Measurements from ENCODE around the gene DNMBP.
"Not testable (repeated sequence)": the region's sequence is repeated elsewhere in the genome, so short reads cannot be mapped to it uniquely, and the experiment has no call there.

The DNMBP gene

DNA sequence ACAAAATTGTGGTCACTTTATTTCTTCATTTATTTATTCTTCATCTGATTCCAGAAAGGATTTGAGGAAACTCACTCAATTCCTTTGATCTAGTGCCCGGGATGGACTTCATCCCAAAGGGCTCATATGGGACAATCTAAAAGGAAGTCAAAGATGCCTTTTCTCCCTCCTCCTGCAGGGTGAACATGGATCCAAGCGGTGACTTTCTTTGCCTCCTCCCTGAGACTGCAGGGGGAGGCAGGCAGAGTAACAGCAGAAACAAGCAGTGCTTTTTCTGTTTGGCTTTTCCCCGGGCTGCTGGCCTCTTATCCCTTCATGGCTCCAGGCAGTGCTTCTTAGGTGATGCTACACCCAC is 10.0 kb upstream of the DNMBP start:
- DNase-seq = no peak

DNA sequence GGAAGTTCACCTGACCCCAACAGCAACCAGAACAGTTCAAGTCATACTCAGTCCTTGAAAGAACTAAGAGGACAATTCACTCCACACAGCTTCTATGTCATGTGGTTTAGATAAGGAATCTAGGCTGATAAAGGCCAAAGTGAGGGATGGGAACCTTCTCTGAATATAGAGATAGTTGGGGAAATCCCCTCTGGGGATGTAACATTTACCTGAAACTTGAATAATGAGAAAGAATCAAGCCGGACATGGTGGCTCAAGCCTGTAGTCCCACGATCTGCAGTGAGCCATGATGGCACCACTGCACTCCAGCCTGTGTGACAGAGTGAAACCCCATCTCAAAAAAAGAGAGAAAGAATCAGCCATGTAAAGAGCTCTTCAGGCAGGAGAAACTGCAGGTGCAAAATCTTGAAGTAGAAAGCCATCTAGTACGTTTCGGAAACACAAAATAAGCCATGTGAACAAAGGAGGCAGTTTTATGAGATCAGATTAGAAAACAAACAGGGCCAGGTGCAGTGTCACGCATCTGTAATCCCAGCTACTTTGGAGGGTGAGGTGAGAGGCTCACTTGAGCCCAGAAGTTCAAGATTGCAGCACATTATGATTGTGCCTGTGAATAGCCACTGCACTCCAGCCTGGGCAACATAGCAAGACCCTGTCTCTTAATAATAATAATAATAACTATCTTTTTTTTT is 4.5 kb upstream of the DNMBP start:
- no peak for DNase-seq

DNA sequence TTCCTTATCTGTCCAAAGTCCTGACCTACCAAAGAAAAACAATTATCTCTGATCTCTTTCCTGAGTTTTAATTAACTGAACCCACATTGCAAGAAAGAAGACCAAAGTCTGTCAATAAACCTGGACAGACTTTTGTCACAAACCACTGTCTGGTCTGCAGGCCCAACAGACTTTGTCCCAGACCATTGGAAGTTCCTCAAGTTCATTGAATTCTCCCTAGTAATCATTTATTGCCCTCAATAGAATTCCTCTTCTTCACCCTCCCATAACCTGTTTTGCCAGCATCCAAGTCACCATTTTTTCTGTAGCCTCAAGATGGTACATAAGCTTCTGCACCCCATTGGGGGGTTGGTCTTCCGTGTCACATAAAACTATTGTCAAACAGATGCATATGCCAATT is 3.9 kb upstream of the DNMBP start:
- DNase-seq = no peak

DNA sequence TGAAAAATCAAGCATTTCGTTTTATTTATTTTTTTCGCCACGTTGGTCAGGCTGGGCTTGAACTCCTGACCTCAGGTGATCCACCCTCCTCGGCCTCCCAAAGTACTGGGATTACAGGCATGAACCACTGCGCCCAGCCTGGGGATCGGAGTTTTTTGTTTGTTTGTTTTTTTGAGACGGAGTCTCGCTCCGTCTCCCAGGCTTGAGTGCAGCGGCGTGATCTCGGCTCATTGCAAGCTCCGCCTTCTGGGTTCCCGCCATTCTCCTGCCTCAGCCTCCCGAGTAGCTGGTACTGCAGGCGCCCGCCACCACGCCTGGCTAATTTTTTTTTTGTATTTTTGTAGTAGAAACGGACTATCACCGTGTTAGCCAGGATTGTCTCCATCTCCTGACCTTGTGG is 2.2 kb upstream of the DNMBP start:
- not testable (repeated sequence) for DNase-seq

DNA sequence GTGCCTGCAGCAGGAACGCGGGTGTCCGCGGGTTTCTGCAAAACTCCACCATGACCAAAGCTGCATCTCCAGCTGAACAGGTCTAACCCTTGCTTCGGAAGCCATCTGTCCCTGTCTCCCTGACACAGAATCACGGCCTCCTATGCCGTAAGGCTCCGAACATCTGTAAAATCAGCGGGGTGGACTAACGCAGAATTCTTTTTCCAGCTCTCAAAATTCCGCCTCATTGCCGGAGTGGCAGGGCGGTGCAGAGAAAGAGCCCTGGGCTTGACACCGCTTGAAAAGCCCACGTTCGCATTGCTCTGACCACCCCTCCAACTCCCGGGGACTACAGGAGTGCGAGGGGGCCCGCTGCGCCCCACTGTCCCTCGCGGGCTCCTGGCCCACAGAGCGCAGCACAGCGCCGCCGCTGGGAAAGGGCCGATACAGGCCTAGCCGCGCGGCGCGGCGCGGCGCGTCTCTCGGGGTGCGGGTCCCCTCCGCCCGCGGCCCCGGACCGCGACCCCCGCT is 409 bp downstream of the DNMBP start:
- peak; percentile 6 for DNase-seq

DNA sequence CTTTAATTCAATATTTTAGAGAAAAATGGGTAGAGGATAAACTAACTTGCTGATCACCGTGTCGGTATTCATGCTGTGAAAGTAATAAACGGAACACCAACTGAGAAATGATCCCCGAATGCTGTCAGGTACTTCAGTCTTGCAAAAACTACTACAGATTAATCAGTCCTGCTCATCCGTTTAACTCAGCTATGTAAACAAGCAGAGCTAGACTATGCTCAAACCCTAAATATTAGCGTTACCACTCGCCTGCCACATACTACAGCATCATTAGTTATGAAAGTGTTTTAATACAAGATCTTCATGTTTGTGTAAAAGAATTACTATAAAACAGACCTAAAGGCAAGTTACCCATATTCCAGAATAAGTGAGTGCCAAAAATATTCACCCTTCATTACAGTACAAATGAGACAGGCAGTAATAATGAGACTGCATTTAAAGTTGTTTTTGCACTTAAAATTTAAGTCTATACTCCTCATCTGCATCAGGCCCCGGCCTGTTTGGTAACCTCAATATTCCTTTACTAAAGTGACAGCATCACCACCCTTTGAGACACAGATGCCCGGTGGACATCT is 952 bp downstream of the DNMBP start:
- no peak for DNase-seq

DNA sequence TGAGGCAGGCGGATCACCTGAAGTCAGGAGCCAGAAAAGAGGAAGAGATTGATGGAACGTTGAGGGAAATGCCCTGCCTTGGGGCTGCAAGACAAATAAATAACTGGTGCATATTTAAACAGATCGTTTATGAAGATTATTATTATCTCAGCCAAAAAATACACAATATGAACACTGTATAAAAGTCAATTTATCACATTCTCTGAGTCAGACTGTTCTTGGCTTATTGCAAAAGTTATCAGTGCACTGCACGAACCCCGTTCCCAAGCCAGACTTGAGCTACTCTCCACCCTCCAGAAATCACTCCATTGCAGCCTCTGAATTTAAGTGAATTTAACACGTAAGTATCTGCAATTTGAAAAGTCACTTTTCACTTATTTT is 1.6 kb downstream of the DNMBP start:
- DNase-seq = no peak

DNA sequence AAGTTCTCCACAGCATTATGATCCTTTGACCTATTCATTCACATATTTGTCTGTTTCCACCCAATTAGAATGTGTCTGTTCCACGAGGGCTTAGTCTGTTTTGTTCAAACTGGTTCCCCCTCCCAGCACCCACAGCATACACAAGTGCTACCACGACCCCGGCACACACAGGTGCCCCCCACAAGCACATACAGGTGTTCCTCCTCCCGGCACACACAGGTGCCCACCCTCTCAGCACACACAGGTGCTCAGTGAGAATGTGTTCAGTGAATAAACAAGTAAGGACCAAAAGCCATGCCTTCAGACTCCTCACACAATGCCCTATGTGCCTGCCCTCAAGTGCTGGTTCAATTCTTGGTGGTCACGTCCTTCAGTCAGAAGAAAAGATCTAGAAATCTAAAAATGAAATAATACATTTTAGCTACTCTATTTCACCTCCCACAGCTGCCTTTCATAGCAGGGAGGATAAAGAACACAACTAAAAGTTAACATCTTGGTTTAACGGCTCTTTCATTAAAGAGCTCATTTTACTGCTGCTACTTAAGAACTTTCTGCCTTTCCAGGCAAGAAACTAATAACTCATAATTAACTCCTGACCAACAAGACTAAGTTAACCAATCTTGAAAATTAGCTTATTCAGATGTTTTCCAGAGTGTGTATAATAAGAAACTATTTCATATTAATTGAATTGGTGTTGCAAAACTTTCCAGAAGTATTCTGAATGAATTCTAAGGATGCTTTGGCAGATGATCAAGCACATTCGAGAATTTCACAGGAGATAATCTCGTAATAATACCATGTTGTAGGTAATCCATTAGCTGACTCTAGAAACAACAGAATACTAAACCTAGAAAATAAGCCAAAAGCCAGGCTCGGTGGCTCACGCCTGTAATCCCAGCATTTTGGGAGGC is 2.3 kb downstream of the DNMBP start:
- DNase-seq = no peak

DNA sequence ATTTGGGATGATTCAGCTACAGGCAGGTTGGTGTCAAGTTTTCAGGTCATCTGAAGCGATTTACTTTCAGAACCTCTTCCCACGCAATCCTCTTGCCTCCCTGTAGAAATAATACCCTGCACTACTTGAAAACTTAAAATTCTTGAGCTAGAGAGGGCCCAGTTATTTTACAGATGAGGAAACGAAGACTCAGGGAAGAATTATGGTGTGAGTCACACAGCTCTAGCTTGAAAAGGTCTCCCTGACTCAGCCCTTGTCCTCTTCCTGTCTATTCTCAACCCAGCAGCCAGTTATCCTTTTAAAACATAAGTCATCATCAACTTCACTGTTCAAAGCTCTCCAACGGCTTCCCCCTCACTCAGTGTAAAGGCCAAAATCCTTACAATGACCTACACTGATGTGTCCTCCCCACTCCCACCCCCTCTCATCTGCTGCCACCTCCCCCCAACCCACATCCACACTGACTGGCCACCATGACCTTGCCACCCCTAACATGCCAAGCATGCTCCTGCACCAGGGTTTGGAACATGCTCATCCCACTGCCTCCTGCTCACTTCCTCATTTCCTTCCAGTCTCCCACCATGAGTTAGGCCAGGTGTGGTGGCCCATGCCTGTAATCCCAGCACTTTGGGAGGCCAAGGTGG is 3.4 kb downstream of the DNMBP start:
- no peak for DNase-seq

DNA sequence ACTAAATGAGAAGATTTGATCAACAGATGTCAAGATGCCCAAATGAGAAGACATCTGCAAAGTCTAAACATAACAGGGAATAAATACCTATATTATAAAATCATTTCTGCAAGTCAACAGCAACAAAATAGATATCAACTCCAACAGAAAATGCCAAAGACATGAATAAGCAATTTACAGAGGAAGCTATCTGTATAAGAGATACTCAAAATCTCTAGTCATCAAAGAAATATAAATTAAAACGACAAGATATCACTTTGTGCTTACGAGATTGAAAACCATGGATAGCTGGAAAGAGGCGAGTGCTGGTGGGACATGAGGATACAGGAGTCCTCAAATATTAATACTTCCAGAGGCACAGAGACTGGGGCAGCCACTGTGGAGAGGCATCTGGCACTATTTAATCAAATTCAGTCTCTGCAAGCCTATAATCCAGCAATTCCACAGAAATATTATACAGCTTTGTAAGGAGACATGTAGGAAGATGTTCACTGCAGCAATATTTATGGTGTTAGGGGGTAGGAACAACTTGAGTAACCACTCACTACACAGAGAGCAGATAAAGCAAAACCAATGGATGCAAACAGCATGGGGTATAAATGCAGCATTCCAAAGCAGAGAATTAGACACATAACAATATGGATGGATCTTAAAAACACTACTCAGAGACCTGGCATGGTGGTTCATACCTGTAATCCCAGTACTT is 4.8 kb downstream of the DNMBP start:
- no peak for DNase-seq

DNA sequence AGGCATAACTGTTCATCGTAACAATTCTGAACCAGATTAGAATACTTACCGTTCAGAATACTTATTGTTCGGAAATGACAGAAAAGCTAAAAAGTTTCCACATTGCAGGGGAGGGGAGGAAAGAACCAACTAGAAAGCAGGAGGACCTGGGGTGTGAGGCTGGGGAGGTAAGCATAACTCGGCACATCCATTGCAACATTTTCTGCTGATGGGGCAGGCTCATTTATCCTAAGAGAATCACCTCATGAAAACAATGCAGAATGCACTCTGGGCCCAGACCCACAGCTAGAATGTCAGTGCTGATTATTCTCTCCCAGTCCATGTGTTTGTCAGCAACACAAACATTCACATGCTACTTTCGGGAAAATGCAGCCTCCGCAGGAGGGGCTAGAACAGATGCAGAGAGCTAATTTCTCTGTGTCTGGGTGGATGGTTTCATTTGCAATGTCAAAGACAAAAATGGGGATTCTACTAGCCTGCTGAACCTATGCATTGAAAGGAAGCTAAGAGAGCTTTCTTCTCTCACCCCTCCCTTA is 9.6 kb downstream of the DNMBP start:
- DNase-seq = no peak

DNA sequence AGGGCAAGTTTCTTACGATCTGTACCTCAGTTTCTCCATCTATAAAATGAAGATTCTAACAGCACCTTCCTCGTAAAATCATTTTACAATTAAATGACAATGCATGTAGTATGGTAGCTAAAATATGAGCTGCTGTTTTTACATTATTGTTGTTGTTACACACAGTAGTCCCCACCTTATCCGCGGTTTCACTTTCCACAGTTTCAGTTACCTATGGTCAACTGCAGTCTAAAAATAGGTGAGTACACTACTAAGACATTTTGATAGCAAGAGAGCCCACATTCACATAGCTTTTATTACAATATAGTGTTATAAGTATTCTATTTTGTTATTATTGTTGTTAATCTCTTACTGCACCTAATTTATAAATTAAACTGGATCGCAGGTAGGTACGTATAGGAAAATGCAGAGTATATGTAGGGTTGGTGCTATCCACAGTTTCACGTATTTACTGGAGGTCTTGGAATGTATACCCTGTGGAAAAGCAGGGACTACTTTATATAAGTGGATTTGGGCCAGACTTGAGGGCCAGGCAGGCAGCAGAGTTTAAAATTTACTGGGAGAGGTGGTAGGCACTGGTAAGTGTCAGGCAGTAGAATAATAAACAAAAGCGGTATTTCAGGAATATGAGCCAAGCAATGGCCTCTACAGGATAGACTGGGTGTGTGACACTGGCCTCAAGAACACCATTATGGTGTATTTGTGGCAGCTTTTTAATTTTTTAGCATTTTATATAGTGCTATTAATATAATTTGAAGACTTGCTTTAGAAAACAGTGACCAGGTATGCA is 10.2 kb downstream of the DNMBP start:
- no peak for DNase-seq

DNA sequence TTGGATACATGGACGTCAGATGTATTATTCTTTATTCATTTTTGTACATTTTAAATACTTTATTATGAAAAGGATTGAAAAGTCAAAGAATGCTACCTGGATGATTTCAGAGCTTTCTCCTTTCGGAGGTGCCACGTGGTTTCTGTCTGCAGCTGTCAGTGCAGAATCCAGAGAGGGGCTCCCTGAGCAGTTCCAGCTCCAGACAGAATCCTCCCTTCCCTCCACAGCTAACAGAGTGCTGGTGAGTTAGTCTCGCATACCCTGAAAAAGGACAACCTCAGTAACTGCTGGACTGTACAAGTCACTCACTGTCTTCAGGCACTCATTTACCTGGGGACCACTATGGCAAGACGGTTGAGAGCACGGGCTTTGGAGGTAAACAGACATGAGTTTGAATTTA is 10.9 kb downstream of the DNMBP start:
- no peak for DNase-seq

DNA sequence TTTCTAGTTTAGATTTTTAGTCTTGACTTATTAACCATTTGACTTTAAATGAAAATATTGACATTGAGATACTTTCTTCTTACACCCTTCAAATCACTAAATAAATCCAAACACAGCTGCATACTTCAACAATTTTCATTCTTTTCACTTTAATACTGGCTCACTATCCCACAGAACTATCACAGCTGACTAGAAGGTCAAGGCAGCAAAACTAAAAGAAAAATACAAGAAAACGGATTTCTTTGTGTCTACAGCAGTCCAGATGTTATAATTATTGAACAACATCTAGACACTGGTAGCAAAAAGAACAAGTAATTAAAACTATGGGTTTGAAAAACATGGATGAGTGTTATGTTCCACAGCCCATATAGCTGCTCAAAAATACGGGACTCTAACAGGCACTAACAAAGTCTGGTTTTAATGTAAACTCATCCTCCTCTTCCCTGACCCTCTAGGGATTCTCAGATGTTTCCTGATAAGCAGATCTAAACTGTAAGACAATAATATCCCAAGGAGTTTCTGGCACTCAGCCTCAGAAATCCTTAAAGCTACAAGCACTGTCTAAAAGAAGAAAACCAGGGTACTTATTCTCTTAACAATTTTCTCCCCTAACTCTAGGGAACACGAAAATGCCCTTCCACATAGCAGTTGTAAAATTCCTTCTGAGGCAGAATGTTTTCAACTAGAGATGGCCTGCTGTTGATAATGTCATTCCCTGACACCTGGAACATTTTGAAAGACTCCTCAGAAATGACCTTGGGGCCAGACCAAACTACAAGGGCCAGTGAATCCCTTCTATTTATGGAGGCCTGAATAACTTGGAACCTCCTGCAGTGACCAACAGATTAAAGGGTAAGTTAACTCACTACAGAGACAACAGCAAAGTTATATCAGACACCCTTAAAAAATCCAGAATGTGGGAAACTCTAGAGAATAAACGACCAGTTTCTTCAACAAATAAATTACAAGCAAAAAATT is 12.8 kb downstream of the DNMBP start:
- no peak for DNase-seq

DNA sequence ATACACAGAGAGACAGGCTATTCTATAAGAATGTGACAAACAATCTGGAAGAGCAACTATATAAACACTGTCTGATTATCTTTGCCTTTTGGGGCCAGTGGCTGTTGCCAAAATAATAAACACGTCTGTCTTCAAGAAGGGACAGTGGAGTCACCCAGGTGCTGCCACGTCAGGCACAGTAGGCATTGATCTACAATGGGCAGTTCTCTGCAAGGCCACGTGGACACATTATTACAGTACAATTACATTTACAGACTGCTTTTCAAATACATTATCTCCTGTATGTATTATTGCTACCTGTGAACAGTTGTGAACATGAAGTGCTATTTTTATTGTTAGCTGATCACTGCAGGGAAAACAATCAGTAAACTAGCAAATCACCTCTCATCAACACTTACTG is 14.0 kb downstream of the DNMBP start:
- no peak for DNase-seq

DNA sequence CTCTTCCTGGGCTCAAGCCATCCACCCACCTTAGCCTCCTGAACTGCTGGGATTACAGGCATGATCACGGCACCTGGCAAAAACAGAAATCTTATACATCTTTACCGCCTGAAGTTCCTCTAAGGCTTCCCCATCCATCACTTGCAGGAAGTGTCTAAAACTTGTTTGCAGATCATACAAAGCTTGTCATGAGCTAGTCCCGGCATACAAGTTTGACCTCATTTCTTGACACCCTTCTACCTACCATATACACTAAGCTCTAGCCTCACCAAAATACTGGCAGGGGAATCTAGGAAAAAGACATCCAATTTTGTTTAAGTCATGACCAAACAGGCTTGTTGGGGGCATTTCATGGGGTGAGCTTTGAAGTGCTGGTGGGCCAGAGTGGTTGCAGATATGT is 14.5 kb downstream of the DNMBP start:
- no peak for DNase-seq

DNA sequence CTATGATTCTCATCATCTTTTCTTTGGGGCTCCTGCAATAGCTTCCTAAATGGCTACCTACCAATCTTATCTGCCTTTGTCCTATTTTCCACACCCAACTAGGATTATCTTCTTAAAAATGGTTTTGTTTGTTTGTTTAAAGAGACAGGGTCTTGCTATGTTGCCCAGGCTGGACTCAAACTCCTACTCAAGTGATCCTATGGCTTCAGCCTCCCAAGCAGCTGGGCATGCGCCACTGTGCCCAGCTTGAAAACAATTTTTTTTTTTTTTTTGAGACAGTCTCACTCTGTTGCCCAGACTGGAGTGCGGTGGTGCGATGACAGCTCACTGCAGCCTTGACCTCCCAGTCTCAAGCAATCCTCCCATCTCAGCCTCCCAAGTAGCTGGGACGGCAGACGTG is 14.9 kb downstream of the DNMBP start:
- no peak for DNase-seq

DNA sequence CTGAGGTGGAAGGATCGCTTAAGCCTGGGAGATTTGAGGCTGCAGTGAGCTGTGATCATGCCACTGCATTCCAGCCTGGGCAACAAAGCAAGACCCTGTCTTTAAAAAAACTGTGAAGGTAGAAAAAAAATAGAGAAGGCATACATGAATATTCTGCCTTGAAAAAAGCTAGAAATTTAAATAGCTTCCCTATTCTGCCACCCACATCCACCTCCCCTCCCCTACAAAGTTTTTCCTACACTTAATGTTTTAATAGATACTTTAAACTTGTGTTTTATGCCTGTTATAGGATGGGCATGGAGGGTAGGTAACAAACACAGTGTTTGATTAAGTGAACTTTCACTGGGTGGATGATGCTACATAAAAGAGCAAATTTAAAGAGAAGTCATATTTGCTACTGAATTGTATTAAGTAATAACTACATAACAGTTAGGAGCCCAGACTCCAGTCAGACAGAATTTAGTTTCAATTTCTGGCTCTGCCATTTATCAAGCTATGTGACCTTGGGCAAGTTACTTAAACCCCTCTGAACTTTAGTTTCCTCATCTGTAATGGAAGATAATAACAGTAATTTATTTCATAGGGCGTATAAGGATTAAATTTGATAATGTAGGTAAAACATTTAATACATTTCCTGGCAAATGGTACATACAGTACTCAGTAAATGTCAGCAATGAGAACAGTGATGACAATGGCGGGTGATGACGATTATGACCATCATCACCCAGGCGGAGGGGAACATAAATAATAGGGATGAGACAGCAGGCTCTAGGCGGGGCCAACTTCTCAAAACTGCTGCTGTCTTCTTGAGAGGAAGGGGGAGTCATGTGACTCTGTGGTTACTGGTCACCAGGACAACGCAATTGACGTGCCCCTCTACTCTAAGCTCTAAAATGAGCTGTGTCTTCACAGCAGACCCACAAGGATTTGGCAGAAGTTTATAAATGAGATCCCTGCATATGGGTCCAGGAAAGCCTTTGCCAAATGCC is 15.8 kb downstream of the DNMBP start:
- DNase-seq = no peak

DNA sequence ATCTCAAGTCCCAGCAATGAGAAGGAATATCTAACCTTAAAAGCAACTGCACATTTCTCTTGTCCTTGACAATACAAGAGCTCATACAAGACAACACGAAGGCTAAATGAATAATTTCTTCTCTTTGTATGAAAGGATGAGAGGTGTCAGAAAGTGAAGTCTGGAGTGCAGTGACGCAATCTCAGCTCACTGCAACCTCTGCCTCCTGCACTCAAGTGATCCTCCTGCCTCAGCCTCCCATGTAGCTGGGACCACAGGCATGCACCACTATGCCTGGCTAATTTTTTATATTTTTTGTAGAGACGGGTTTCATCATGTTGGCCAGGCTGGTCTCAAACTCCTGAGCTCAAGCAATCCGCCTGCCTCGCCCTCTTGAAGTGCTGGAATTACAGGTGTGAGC is 24.1 kb downstream of the DNMBP start:
- DNase-seq = not testable (repeated sequence)
